ENCODE measurements around the gene PLEKHF1. TPM values are rescaled to one million over a fixed set of nuclear protein-coding genes. Genes with fewer than 3 reads are reported as not detected.

The PLEKHF1 gene
- total and polyA plus RNA-seq, 2 of the 8 experiments (the other 6 are each of a cell fraction or from before 2014, with no cell fraction given), result 11.1 to 18.4 TPM

DNA sequence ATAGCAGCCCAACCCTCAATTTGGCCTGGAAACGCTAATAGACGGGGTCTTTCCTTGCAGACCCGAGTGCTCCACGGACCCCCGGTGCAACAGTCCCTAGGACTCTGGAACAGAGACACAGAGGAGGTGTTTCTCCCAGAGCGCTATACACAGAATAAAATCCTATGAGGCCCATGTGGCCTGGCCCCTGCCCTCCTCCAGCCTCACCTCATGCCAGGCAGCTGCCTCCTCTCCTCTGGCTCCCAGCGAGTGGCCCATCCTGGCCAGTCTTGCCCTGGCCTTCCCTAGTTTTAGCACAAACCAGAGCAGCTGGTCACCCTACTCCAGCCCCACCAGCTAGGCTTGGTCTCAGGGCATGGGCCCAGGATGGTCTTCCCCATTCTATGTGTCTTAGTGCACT, 38.9 kb upstream of the PLEKHF1 start (continued):
- TF ChIP-seq, protein P1, sequence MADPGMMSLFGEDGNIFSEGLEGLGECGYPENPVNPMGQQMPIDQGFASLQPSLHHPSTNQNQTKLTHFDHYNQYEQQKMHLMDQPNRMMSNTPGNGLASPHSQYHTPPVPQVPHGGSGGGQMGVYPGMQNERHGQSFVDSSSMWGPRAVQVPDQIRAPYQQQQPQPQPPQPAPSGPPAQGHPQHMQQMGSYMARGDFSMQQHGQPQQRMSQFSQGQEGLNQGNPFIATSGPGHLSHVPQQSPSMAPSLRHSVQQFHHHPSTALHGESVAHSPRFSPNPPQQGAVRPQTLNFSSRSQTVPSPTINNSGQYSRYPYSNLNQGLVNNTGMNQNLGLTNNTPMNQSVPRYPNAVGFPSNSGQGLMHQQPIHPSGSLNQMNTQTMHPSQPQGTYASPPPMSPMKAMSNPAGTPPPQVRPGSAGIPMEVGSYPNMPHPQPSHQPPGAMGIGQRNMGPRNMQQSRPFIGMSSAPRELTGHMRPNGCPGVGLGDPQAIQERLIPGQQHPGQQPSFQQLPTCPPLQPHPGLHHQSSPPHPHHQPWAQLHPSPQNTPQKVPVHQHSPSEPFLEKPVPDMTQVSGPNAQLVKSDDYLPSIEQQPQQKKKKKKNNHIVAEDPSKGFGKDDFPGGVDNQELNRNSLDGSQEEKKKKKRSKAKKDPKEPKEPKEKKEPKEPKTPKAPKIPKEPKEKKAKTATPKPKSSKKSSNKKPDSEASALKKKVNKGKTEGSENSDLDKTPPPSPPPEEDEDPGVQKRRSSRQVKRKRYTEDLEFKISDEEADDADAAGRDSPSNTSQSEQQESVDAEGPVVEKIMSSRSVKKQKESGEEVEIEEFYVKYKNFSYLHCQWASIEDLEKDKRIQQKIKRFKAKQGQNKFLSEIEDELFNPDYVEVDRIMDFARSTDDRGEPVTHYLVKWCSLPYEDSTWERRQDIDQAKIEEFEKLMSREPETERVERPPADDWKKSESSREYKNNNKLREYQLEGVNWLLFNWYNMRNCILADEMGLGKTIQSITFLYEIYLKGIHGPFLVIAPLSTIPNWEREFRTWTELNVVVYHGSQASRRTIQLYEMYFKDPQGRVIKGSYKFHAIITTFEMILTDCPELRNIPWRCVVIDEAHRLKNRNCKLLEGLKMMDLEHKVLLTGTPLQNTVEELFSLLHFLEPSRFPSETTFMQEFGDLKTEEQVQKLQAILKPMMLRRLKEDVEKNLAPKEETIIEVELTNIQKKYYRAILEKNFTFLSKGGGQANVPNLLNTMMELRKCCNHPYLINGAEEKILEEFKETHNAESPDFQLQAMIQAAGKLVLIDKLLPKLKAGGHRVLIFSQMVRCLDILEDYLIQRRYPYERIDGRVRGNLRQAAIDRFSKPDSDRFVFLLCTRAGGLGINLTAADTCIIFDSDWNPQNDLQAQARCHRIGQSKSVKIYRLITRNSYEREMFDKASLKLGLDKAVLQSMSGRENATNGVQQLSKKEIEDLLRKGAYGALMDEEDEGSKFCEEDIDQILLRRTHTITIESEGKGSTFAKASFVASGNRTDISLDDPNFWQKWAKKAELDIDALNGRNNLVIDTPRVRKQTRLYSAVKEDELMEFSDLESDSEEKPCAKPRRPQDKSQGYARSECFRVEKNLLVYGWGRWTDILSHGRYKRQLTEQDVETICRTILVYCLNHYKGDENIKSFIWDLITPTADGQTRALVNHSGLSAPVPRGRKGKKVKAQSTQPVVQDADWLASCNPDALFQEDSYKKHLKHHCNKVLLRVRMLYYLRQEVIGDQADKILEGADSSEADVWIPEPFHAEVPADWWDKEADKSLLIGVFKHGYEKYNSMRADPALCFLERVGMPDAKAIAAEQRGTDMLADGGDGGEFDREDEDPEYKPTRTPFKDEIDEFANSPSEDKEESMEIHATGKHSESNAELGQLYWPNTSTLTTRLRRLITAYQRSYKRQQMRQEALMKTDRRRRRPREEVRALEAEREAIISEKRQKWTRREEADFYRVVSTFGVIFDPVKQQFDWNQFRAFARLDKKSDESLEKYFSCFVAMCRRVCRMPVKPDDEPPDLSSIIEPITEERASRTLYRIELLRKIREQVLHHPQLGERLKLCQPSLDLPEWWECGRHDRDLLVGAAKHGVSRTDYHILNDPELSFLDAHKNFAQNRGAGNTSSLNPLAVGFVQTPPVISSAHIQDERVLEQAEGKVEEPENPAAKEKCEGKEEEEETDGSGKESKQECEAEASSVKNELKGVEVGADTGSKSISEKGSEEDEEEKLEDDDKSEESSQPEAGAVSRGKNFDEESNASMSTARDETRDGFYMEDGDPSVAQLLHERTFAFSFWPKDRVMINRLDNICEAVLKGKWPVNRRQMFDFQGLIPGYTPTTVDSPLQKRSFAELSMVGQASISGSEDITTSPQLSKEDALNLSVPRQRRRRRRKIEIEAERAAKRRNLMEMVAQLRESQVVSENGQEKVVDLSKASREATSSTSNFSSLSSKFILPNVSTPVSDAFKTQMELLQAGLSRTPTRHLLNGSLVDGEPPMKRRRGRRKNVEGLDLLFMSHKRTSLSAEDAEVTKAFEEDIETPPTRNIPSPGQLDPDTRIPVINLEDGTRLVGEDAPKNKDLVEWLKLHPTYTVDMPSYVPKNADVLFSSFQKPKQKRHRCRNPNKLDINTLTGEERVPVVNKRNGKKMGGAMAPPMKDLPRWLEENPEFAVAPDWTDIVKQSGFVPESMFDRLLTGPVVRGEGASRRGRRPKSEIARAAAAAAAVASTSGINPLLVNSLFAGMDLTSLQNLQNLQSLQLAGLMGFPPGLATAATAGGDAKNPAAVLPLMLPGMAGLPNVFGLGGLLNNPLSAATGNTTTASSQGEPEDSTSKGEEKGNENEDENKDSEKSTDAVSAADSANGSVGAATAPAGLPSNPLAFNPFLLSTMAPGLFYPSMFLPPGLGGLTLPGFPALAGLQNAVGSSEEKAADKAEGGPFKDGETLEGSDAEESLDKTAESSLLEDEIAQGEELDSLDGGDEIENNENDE (IDR thresholded peaks at IDR 0.05; ENCODE audit: insufficient replicate concordance, low read length), result no peak

Data from H1 (cell line).